HepG2 (cell line): ENCODE data around the gene AGAP3. TPM values are rescaled to one million over a fixed set of nuclear protein-coding genes. Genes with fewer than 3 reads are reported as not detected.

Experiments
- ARNT ChIP-seq: fragments of 450-650 bp; IDR thresholded peaks from 2 replicates; pipeline ENCODE4 v1.6.1; 2017
- DZIP1 ChIP-seq: sonication (generic); formaldehyde crosslinking; IDR thresholded peaks from 2 replicates; pipeline ENCODE4 v1.5.0; 2020; ENCODE audit warnings: mild to moderate bottlenecking, missing genetic modification reagents
- HINFP ChIP-seq: sonication (generic); formaldehyde crosslinking; IDR thresholded peaks from 2 replicates; pipeline ENCODE4 v1.4.0; 2020; ENCODE audit warnings: low read depth, mild to moderate bottlenecking, missing genetic modification reagents
- HMG20B ChIP-seq: conservative IDR thresholded peaks from 2 replicates; pipeline ENCODE4 v1.6.1; 2016; ENCODE audit warnings: missing genetic modification reagents, missing compliant biosample characterization
- IRF2 ChIP-seq: IDR thresholded peaks from 2 replicates; pipeline ENCODE4 v1.6.1; 2018; ENCODE audit warnings: missing genetic modification reagents, missing compliant biosample characterization
- NBN ChIP-seq: fragments of 450-650 bp; conservative IDR thresholded peaks from 2 replicates; pipeline ENCODE4 v1.6.1; 2017
- PLRG1 ChIP-seq: fragments of 450-650 bp; conservative IDR thresholded peaks from 2 replicates; pipeline ENCODE4 v1.6.1; 2016
- RARA ChIP-seq: IDR thresholded peaks from 2 replicates; pipeline ENCODE4 v1.6.1; 2016; ENCODE audit warnings: missing genetic modification reagents, missing compliant biosample characterization
- RCOR2 ChIP-seq: IDR thresholded peaks from 2 replicates; pipeline ENCODE4 v1.6.1; 2016; ENCODE audit warnings: missing biosample characterization, missing genetic modification reagents
- SIX1 ChIP-seq: sonication (generic); formaldehyde crosslinking; IDR thresholded peaks from 2 replicates; pipeline ENCODE4 v1.4.0; 2020; ENCODE audit warnings: missing genetic modification reagents, borderline replicate concordance
- ZFP62 ChIP-seq: sonication (generic); formaldehyde crosslinking; IDR thresholded peaks from 2 replicates; pipeline ENCODE4 v1.4.0; 2020; ENCODE audit warnings: missing genetic modification reagents
- ZNF24 ChIP-seq: fragments of 450-650 bp; IDR thresholded peaks from 2 replicates; pipeline ENCODE4 v1.6.1; 2017; ENCODE audit warnings: antibody characterized with exemption, mild to moderate bottlenecking
- ZNF3 ChIP-seq: IDR thresholded peaks from 2 replicates; pipeline ENCODE4 v1.7.0; 2017; ENCODE audit warnings: inconsistent platforms
- ZNF329 ChIP-seq: sonication (generic); formaldehyde crosslinking; IDR thresholded peaks from 2 replicates; pipeline ENCODE4 v1.9.0; 2021; ENCODE audit warnings: low read depth, mild to moderate bottlenecking, missing genetic modification reagents
- ZNF704 ChIP-seq: sonication (generic); formaldehyde crosslinking; IDR thresholded peaks from 2 replicates; pipeline ENCODE4 v1.8.1; 2023; ENCODE audit warnings: mild to moderate bottlenecking, inconsistent platforms, moderate library complexity, missing genetic modification reagents, borderline replicate concordance
- polyA plus RNA-seq, 8 experiments: library from polyadenylated mRNA; depleted of rRNA in 3 of 8; stranded (reverse) in 7 of 8; unstranded in 1 of 8; fragments of >200 nt; fragmentation: Illumina TruSeq in 4 of 8; extraction: Trizol in 4 of 8; gene quantifications; 2 replicates each; pipeline versions ENCODE4 v1.2.1 to v1.2.3, GENCODE V29; 2011 to 2016; ENCODE audit warnings: low read depth in 4 of 8, missing spikeins in 1 of 8, mixed read lengths in 1 of 8; ENCODE audit not compliant: insufficient read depth in 1 of 8
- total RNA-seq, 5 experiments: library from RNA; depleted of rRNA; stranded (reverse); fragments of >200 nt; fragmentation: Illumina TruSeq; extraction: Trizol; gene quantifications; 2 replicates each; pipeline ENCODE4 v1.2.3, GENCODE V29; 2016; ENCODE audit warnings: low read depth in 1 of 5
- TF ChIP-seq, protein P1 (sequence below): sonication (generic); formaldehyde crosslinking; IDR thresholded peaks from 2 replicates; pipeline ENCODE4 v1.4.0; 2020; ENCODE audit warnings: missing genetic modification reagents

Gene AGAP3
- total and polyA plus RNA-seq, 2 of the 13 experiments (the other 11 are each of a cell fraction or from before 2014, with no cell fraction given): 31.3 to 61.4 TPM

DNA sequence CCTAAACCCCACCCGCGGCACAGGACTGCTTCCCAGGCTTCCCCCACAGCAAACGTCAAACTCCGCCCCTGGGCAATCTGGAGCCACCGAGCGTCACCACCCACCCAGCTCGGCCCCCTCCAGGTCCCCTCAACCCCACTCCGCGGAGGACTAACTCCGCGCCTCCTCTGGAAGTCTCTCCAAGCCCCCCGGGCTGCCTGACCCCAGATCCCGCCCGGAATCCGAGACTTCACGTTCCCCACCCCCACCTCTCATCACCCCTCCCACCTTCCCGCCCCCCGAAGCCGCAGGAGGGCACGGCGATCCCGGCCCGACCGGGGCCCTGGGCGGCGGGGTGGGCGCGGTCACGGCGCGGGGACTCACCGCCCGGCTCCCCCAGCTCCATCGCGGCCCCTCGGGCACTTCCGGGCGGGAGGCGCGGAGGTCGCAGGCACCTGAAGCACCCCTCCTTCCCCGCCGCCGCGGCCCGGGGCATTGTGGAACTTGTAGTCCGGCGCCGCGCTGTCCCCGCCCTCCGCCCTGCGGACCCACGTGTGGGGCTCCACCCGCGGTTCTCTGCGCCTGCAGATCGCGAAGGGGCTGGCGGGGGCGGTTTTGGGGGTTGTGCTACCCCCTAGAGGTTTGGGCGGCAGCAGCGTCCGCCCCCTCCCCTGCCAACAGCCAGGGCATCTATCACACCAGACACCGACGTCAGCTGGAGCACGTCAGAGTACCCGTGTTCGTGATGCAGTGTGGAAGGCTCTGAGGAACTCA is 3.0 kb upstream of the AGAP3 start, which contains the start of gene TMUB1 (continued):
- TF ChIP-seq ZNF704 (no peak), RARA (CRISPR knock-in tag) (no peak), ZNF3 (CRISPR knock-in tag) (no peak), IRF2 (peak; percentile 64), HMG20B (CRISPR knock-in tag) (no peak), PLRG1 (no peak), ZFP62 (CRISPR knock-in tag) (no peak), ARNT (no peak), SIX1 (CRISPR knock-in tag) (no peak), DZIP1 (CRISPR knock-in tag) (no peak), ZNF24 (no peak), RCOR2 (CRISPR knock-in tag) (no peak), ZNF329 (no peak), NBN (no peak), HINFP (CRISPR knock-in tag) (peak; percentile 30; the same call in 1 of the 2 replicates)
- TF ChIP-seq, protein P1, sequence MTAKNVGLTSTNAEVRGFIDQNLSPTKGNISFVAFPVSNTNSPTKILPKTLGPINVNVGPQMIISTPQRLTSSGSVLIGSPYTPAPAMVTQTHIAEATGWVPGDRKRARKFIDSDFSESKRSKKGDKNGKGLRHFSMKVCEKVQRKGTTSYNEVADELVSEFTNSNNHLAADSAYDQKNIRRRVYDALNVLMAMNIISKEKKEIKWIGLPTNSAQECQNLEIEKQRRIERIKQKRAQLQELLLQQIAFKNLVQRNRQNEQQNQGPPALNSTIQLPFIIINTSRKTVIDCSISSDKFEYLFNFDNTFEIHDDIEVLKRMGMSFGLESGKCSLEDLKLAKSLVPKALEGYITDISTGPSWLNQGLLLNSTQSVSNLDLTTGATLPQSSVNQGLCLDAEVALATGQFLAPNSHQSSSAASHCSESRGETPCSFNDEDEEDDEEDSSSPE (CRISPR knock-in tag): peak; percentile 55; the same call in 1 of the 2 replicates
